ENCODE measurements around the gene NRIP1. TPM values are rescaled to one million over a fixed set of nuclear protein-coding genes. Genes with fewer than 3 reads are reported as not detected.
A peak's percentile ranks its signal among the peaks of the same experiment; 100 is the strongest.

NRIP1 gene
- total and polyA plus RNA-seq, 10 of the 15 experiments (the other 5 are each of a cell fraction or from before 2014, with no cell fraction given): 2.9 to 26.1 (median 9.3) TPM

- CTCF ChIA-PET: no interaction called here
- in situ Hi-C loops (cut with MboI): no loop called here
- intact Hi-C loops (cut with micrococcal nuclease; ENCODE audit: unreplicated experiment): no loop called here
- TF ChIP-seq SREBF2 (IDR thresholded peaks at IDR 0.05; ENCODE audit: low read length) (no peak), BACH1 (IDR thresholded peaks at IDR 0.05; ENCODE audit: borderline replicate concordance) (no peak), ATF7 (IDR thresholded peaks at IDR 0.05; ENCODE audit: low read depth) (no peak), MYC (IDR thresholded peaks at IDR 0.05; ENCODE audit: insufficient read depth, insufficient read length, insufficient replicate concordance, low read length, severe bottlenecking) (no peak), NFIC (IDR thresholded peaks at IDR 0.05; ENCODE audit: low read depth, low read length) (no peak), CBFB (IDR thresholded peaks at IDR 0.05; ENCODE audit: low read depth) (no peak), RUNX3 (IDR thresholded peaks at IDR 0.05; ENCODE audit: low read length) (peak; percentile 39; the same call in 1 of the 2 replicates), IKZF2 (IDR thresholded peaks at IDR 0.05) (no peak), SRF (IDR thresholded peaks at IDR 0.05; ENCODE audit: low read depth in 2 of 2, low read length in 2 of 2) (no peak)
- H3K4me1 ChIP-seq (ENCODE audit: control insufficient read depth, insufficient read depth, low read length): no peaks in the 10 kb centered on the region
- H4K20me1 ChIP-seq (ENCODE audit: control insufficient read depth, insufficient read depth): no peaks in the 10 kb centered on the region
- RAD21 ChIA-PET (ENCODE audit: unreplicated experiment): interaction anchor here (0.6 kb wide), 1 partner anchor 156 kb away, joined by 3 read pairs; no protein-coding TSS in a partner anchor
- H3K36me3 ChIP-seq (ENCODE audit: control insufficient read depth in 2 of 2, insufficient read depth in 2 of 2, low read length in 1 of 2): no peaks in the 10 kb centered on the region
- H3K27ac ChIP-seq (ENCODE audit: control insufficient read depth, insufficient read depth): no peak overlapping the region
- BruUV-seq (replicated peaks): no TSS peak
- no peaks in the 10 kb centered on the region; the same call in 2 of the 3 replicates for H3K9me3 ChIP-seq (replicated peaks; ENCODE audit: control insufficient read depth, insufficient read depth, low read length)
- H2AFZ ChIP-seq (ENCODE audit: control insufficient read depth, low read depth, low read length): no peak overlapping the region
- H3K27me3 ChIP-seq (replicated peaks in 1 of 2; ENCODE audit: control insufficient read depth in 2 of 2, insufficient read depth in 2 of 2, low read length in 1 of 2): no peaks in the 10 kb centered on the region
- no peak overlapping the region for H3K4me2 ChIP-seq (ENCODE audit: control insufficient read depth, insufficient read depth)
- FAIRE-seq: no peak
- SMC1A ChIA-PET (ENCODE audit: uncharacterized antibody, unreplicated experiment): no interaction called here
- no peak overlapping the region for H3K4me3 ChIP-seq
- POLR2A ChIA-PET: no interaction called here
- peaks cover under 1% of the 10 kb centered on the region for H3K79me2 ChIP-seq (ENCODE audit: control insufficient read depth, insufficient read depth, low read length)
- no peak for ATAC-seq
- H3K9ac ChIP-seq (ENCODE audit: control insufficient read depth, insufficient read depth, low read length): no peak overlapping the region
- DNase-seq (ENCODE audit: low read depth, low spot score): no peak
Observed at GRCh38 chr21:15020797-15021196, 44.0 kb downstream of the NRIP1 start.

DNA sequence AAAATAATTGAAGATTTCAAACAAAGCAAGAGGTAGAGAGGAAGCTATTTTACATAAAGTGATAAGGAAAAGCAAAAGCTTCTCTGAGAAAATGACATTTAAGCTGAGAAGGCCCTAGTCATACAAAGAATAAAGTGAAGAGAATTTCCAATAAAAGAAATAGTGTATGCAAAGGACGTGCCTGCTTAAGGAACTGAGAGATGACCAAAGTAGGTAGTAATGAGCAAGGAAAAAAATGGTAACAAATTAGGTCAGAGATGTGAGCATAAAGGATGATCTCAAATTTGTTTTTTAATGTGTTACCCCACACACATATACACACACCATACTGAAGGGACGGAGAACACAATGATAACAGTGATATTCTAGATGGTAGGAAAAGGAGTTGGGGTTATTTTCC is 46.4 kb downstream of the NRIP1 start:
- Histone ChIP-seq H3K27me3 (replicated peaks in 1 of 2; ENCODE audit: control insufficient read depth in 2 of 2, insufficient read depth in 2 of 2, low read length in 1 of 2) (no peaks in the 10 kb centered on the region), H3K27ac (ENCODE audit: control insufficient read depth, insufficient read depth) (no peak overlapping the region), H3K4me3 (no peak overlapping the region), H2AFZ (ENCODE audit: control insufficient read depth, low read depth, low read length) (no peak overlapping the region), H3K36me3 (ENCODE audit: control insufficient read depth in 2 of 2, insufficient read depth in 2 of 2, low read length in 1 of 2) (no peaks in the 10 kb centered on the region; a peak in 1 of 4 replicates), H3K9ac (ENCODE audit: control insufficient read depth, insufficient read depth, low read length) (no peak overlapping the region), H3K79me2 (ENCODE audit: control insufficient read depth, insufficient read depth, low read length) (peaks cover 2% of the 10 kb centered on the region), H3K9me3 (replicated peaks; ENCODE audit: control insufficient read depth, insufficient read depth, low read length) (no peaks in the 10 kb centered on the region; the same call in 2 of the 3 replicates), H4K20me1 (ENCODE audit: control insufficient read depth, insufficient read depth) (no peaks in the 10 kb centered on the region), H3K4me1 (ENCODE audit: control insufficient read depth, insufficient read depth, low read length) (no peaks in the 10 kb centered on the region), H3K4me2 (ENCODE audit: control insufficient read depth, insufficient read depth) (no peak overlapping the region)
- no peak for DNase-seq (ENCODE audit: low read depth, low spot score)
- ATAC-seq: peak; percentile 38
- in situ Hi-C loops (cut with MboI) (no loop called here), intact Hi-C loops (cut with micrococcal nuclease; ENCODE audit: unreplicated experiment) (no loop called here)
- RAD21 ChIA-PET (ENCODE audit: unreplicated experiment): interaction anchor here (1.2 kb wide), 1 partner anchor 34 kb away, joined by 4 read pairs; no protein-coding TSS in a partner anchor
- SMC1A ChIA-PET (ENCODE audit: uncharacterized antibody, unreplicated experiment): interaction anchor here (0.9 kb wide), 1 partner anchor 75 kb away, joined by 3 read pairs; no protein-coding TSS in a partner anchor
- POLR2A ChIA-PET: interaction anchor here (0.6 kb wide), 1 partner anchor 694 kb away, joined by 5 read pairs; no protein-coding TSS in a partner anchor
- CTCF ChIA-PET: interaction anchor here (1.2 kb wide), 1 partner anchor 34 kb away, joined by 4 read pairs; no protein-coding TSS in a partner anchor
- no TSS peak for BruUV-seq (replicated peaks)
- 2% methylated on average over 2 of the region's 2 CpGs for WGBS (ENCODE audit: insufficient coverage, insufficient replicate concordance, low lambda C conversion rate, missing lambda C conversion rate)
- no peak for FAIRE-seq
- TF ChIP-seq CREB1 (IDR thresholded peaks at IDR 0.05; ENCODE audit: low read depth): peak; percentile 38; the same call in 1 of the 2 replicates
- TF ChIP-seq SPI1 (IDR thresholded peaks at IDR 0.05; ENCODE audit: borderline replicate concordance, insufficient read depth, low read depth, low read length): peak; percentile 8; the same call in 1 of the 2 replicates
- TF ChIP-seq EED (IDR thresholded peaks at IDR 0.05; ENCODE audit: low read depth): no peak
- TF ChIP-seq MTA3 (IDR thresholded peaks at IDR 0.05; ENCODE audit: borderline replicate concordance, low read length): no peak
- no peak for TF ChIP-seq ZBTB40 (IDR thresholded peaks at IDR 0.05; ENCODE audit: borderline replicate concordance)
- no peak for TF ChIP-seq KDM1A (IDR thresholded peaks at IDR 0.05; ENCODE audit: borderline replicate concordance)
- TF ChIP-seq SRF (IDR thresholded peaks at IDR 0.05; ENCODE audit: low read depth in 2 of 2, low read length in 2 of 2): no peak
- TF ChIP-seq MTA2 (IDR thresholded peaks at IDR 0.05; ENCODE audit: low read depth): 0 out of 2 replicates have a peak, but pooled peaks have one; percentile 27

Data from GM12878 (cell line).